Stimulated activated CD8-positive, alpha-beta memory T cell treated with anti-CD3 and anti-CD28 coated beads, Interleukin-15, amount 100 ng/mL, for 4 hours (primary cell): ENCODE data around the gene XRCC1.
"Not testable (repeated sequence)": the region's sequence is repeated elsewhere in the genome, so short reads cannot be mapped to it uniquely, and the experiment has no call there.

ENCODE experiments used
- DNase-seq, 2 donors: peaks; one replicate each; pipeline ENCODE4 v3.0.0-alpha.2; 2020; ENCODE audit warnings: low read depth in 2 of 2

Gene XRCC1

GRCh38 chr19:43575955-43576878 is 890 bp upstream of the XRCC1 start:
- DNase-seq, result no peak

GRCh38 chr19:43574424-43575155 is 737 bp downstream of the XRCC1 start:
- DNase-seq, result no peak

GRCh38 chr19:43572171-43572588 is 3.1 kb downstream of the XRCC1 start:
- no peak for DNase-seq

- no peak for DNase-seq
Measured at GRCh38 chr19:43570174-43570791, 5.0 kb downstream of the XRCC1 start.

GRCh38 chr19:43569657-43570056 is 5.7 kb downstream of the XRCC1 start:
- DNase-seq, result no peak

- DNase-seq, result no peak
Measured at GRCh38 chr19:43564800-43565199, 10.5 kb downstream of the XRCC1 start.

- DNase-seq, result no peak
Measured at GRCh38 chr19:43563816-43564457, 11.4 kb downstream of the XRCC1 start.

GRCh38 chr19:43562698-43563241 is 12.6 kb downstream of the XRCC1 start:
- peak; percentile 66 to 67 for DNase-seq

GRCh38 chr19:43562226-43562697 is 13.1 kb downstream of the XRCC1 start:
- no peak for DNase-seq

GRCh38 chr19:43561139-43561970 is 14.0 kb downstream of the XRCC1 start:
- no peak for DNase-seq

GRCh38 chr19:43560687-43561086 is 14.6 kb downstream of the XRCC1 start:
- DNase-seq, result no peak

GRCh38 chr19:43555185-43555770 is 20.0 kb downstream of the XRCC1 start:
- peak; percentile 52 to 70 for DNase-seq

- no peak for DNase-seq
Measured at GRCh38 chr19:43554317-43554895, 20.9 kb downstream of the XRCC1 start.

GRCh38 chr19:43553656-43554055 is 21.7 kb downstream of the XRCC1 start:
- DNase-seq, result no peak

- no peak for DNase-seq
Measured at GRCh38 chr19:43552616-43553015, 22.7 kb downstream of the XRCC1 start.

GRCh38 chr19:43552198-43552450 is 23.2 kb downstream of the XRCC1 start:
- DNase-seq, result no peak

GRCh38 chr19:43551399-43552197 is 23.7 kb downstream of the XRCC1 start:
- no peak for DNase-seq

GRCh38 chr19:43548706-43549105 is 26.6 kb downstream of the XRCC1 start:
- DNase-seq, result no peak

GRCh38 chr19:43547926-43548325 is 27.4 kb downstream of the XRCC1 start:
- not testable (repeated sequence) for DNase-seq
